ENCODE measurements around the gene UCN. TPM values are rescaled to one million over a fixed set of nuclear protein-coding genes. Genes with fewer than 3 reads are reported as not detected.
"Not testable (repeated sequence)": the region's sequence is repeated elsewhere in the genome, so short reads cannot be mapped to it uniquely, and the experiment has no call there.

Gene UCN
- total RNA-seq, 6 donors from 2014 or later: 2.6 to 81.7 (median 4.6) TPM

- H3K27me3 ChIP-seq: no peaks in the 10 kb centered on the region
- 59 to 60% methylated on average over 2 of the region's 2 CpGs for WGBS, 2 donors
Measured at GRCh38 chr2:27270670-27271069, 37.6 kb downstream of the UCN start.

GRCh38 chr2:27270131-27270530, 38.1 kb downstream of the UCN start:
- Histone ChIP-seq H3K4me1 (peaks cover 0 to 9% (median 2%) of the 10 kb centered on the region in 4 donors), H3K4me3 (no peak overlapping the region), H3K9me3 (no peaks in the 10 kb centered on the region), H3K27me3 (no peaks in the 10 kb centered on the region), H3K36me3 (no peaks in the 10 kb centered on the region), H3K27ac (no peak overlapping the region)
- ATAC-seq (ENCODE audit: low FRiP score in 2 of 2) (no peak), DNase-seq (no peak)
- 90 to 91% methylated on average over 3 of the region's 3 CpGs for WGBS, 2 donors
- no peak for TF ChIP-seq POLR2A (IDR thresholded peaks at IDR 0.05)
- TF ChIP-seq EP300 (IDR thresholded peaks at IDR 0.05): no peak
- no peak for TF ChIP-seq POLR2AphosphoS5 (IDR thresholded peaks at IDR 0.05)
- TF ChIP-seq CTCF (IDR thresholded peaks at IDR 0.05): no peak

More at GRCh38 chr2:27270670-27271069, 37.6 kb downstream of the UCN start:
- no peaks in the 10 kb centered on the region for H3K9me3 ChIP-seq
- H3K36me3 ChIP-seq: no peaks in the 10 kb centered on the region
- TF ChIP-seq CTCF (IDR thresholded peaks at IDR 0.05) (no peak), POLR2A (IDR thresholded peaks at IDR 0.05) (no peak), EP300 (IDR thresholded peaks at IDR 0.05) (no peak), POLR2AphosphoS5 (IDR thresholded peaks at IDR 0.05) (no peak)
- peaks cover 0 to 4% (median 0%) of the 10 kb centered on the region in 4 donors for H3K4me1 ChIP-seq
- H3K4me3 ChIP-seq: no peak overlapping the region
- DNase-seq (no peak), ATAC-seq (ENCODE audit: low FRiP score in 2 of 2) (no peak)
- H3K27ac ChIP-seq: no peak overlapping the region

- Histone ChIP-seq H3K27me3 (peaks cover 0 to 16% (median 8%) of the 10 kb centered on the region in 4 donors), H3K4me1 (peaks cover 16 to 27% (median 20%) of the 10 kb centered on the region in 4 donors)
- not testable (repeated sequence) for H3K9me3 ChIP-seq; H3K36me3 ChIP-seq; H3K27ac ChIP-seq; ATAC-seq (ENCODE audit: low FRiP score in 2 of 2); DNase-seq; H3K4me3 ChIP-seq
- WGBS, 2 donors: 94 to 95% methylated on average over 13 of the region's 13 CpGs
Measured at GRCh38 chr2:27268296-27268695, 39.9 kb downstream of the UCN start.

GRCh38 chr2:27265536-27265870, 42.7 kb downstream of the UCN start:
- Histone ChIP-seq H3K27ac (no peak overlapping the region), H3K4me1 (peaks cover 33 to 43% (median 36%) of the 10 kb centered on the region in 4 donors), H3K27me3 (peaks cover 1 to 39% (median 28%) of the 10 kb centered on the region in 4 donors), H3K4me3 (no peak overlapping the region), H3K36me3 (no peaks in the 10 kb centered on the region), H3K9me3 (no peaks in the 10 kb centered on the region)
- TF ChIP-seq POLR2A (IDR thresholded peaks at IDR 0.05) (no peak), POLR2AphosphoS5 (IDR thresholded peaks at IDR 0.05) (no peak), EP300 (IDR thresholded peaks at IDR 0.05) (no peak), CTCF (IDR thresholded peaks at IDR 0.05) (no peak)
- DNase-seq (no peak), ATAC-seq (ENCODE audit: low FRiP score in 2 of 2) (no peak)

- Histone ChIP-seq H3K4me3 (peak overlapping the region in 3 of 4 donors; percentile 37 to 60 (median 42)), H3K4me1 (peaks cover 33 to 43% (median 36%) of the 10 kb centered on the region in 4 donors), H3K9me3 (no peaks in the 10 kb centered on the region), H3K27me3 (peaks cover 1 to 39% (median 28%) of the 10 kb centered on the region in 4 donors), H3K27ac (no peak overlapping the region), H3K36me3 (no peaks in the 10 kb centered on the region)
- DNase-seq: peak; percentile 64 to 92
- peak; percentile 65 to 74 for ATAC-seq (ENCODE audit: low FRiP score in 2 of 2)
- TF ChIP-seq POLR2A (IDR thresholded peaks at IDR 0.05): no peak
- TF ChIP-seq EP300 (IDR thresholded peaks at IDR 0.05): no peak
- peak; percentile 43 to 77 (median 58) for TF ChIP-seq CTCF (IDR thresholded peaks at IDR 0.05)
- TF ChIP-seq POLR2AphosphoS5 (IDR thresholded peaks at IDR 0.05): peak in 1 of 2 donors; percentile 37
- 6 to 10% methylated on average over 9 to 56 of the region's 56 CpGs for WGBS, 2 donors
Measured at GRCh38 chr2:27264753-27265535, 43.3 kb downstream of the UCN start.

All from upper lobe of left lung (tissue), 6 donors.